Activated CD4-positive, alpha-beta T cell treated with anti-CD3 and anti-CD28 coated beads, Interleukin-2, amount 50 U/mL, for 1 hour (primary cell): ENCODE data around the gene GDAP2.

ENCODE experiments used
- DNase-seq: peaks from one replicate; pipeline ENCODE4 v3.0.0-alpha.2; 2020

Gene GDAP2

DNA sequence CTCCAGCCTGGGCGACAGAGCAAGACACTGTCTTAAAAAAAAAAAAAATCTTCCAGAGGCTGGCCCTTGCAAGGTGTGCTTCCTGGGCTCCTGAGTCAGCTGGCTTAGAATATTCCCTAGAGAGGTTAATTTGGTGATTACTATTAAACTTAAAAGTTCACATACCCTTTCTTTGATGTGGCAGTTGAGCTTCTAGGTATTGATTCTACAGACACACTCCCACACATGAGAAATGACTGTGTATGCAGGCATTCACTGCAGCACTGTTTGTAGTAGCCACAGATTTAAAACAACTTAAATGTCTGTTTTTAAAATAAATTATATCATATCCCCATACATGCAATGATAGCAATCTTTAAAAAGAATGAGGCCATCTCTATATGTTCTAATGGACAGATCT, 93.4 kb downstream of the GDAP2 start:
- no peak for DNase-seq

GRCh38 chr1:117834416-117834815, 95.0 kb downstream of the GDAP2 start:
- no peak for DNase-seq

DNA sequence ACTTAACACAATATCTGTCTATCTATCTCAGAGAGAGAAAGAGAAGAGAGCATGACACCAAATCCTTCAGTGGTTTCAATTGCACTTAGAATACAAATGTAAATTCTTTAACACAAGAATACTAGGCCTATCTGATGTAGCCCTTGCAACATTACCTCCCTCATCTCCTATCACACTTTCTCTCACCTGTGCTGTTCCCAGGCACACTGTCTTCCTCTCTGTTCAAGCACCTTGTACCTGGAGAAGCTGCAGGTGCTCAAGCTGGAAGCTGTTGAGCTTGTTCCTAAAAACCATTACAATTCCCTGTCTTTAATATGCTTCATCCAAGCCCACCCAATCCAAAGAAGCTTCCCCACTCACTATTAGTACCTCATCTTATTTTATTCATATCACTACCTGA, 97.0 kb downstream of the GDAP2 start:
- DNase-seq, result no peak

- no peak for DNase-seq
Observed at GRCh38 chr1:117830222-117830621, 99.2 kb downstream of the GDAP2 start.

- no peak for DNase-seq
Observed at GRCh38 chr1:117828201-117828600, 101.2 kb downstream of the GDAP2 start.

DNA sequence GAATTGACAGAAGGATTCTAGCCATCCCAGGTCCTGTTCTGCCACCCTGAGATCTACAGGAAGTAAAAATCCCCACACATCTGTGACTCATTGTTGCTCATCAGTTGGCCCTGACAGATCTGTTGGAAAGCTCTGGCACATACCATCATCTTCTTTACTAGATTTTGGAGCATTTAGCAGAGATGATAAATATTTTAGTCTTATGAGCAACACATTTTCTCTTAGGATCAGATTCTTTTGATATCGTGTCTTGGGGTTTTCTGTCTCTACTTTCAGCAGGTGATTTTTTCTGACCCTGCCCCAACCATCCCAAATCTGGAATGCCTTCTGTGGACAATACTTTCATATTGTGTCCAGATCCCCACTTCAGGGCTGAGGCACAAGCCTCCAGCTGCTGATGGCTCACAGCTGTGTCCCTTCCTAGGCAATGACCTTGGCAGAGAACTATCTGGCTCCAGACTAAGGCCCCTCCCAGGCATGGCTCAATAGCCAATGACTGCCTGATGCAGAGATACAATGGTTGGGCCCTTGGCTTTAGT, 102.8 kb downstream of the GDAP2 start:
- no peak for DNase-seq

GRCh38 chr1:117826119-117826518, 103.3 kb downstream of the GDAP2 start:
- no peak for DNase-seq

DNA sequence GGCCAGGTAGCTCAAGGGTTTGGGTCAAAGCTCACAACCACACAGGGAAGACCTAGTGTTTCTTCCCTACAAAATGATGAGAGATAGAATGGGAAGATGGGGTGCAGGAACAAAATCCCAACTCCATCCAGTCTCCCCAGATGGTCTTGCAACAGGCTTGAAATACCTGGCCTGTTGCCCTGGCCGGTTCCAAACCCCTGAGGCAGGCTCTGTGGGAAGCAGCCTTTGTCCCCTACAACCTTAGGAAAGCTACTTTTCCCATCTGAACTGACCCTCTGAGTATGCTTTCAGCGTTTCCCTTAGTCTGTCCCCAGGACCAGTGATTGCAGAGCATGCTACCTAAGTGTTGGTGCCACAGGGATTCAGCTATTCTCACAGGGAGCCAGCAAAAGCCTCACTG, 104.0 kb downstream of the GDAP2 start:
- no peak for DNase-seq

DNA sequence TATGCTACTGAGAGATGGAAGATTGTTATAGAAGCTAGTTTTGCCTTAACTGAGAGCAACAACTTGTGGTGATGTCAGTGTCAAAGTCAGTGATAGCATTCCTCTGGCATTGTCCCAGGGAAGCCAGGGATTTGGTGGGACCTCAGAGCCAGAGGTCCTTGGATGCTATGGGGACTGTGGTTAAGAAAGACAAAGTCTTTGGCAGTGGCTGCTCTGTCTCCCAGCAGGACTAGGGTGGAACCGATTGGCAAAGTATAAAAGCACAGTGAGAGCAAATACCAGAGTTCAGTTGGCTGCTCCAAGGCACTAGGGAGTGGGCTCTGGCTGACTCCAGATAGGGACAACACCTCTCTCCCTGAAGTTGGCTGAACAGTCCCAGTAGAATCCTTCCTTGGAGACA, 104.8 kb downstream of the GDAP2 start:
- no peak for DNase-seq

DNA sequence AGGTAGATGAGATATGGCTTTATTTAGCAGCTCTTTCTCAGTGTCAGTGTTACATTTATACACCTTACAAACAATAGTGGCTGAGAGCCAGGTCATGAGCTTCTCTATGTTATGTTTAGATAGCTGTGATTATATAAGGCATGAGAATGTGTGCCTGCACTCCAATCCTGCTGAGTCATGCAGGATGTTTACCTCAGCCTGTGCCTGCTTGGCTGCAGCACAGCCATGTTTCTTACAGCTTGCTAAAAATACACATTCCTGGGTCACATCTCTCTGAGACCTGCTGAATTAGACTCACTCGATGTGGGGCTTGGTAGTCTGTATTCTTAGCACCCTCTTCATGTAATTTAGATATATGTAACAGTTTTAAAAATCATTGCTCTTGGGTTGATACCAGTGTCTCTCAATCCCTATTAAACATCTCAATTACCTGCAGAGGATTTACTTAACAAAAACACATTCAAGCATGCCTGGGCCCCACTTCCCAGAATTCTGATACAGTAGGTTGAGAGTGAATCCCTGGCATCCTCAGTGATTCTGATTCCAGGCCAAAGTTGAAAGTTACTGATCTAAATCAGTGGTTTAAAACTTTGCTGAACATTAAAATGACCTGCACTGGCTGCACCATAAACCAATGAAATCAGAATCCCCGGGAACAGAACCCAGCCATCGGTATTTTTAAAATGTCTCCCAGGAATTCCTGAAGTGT, 107.5 kb downstream of the GDAP2 start:
- no peak for DNase-seq

DNA sequence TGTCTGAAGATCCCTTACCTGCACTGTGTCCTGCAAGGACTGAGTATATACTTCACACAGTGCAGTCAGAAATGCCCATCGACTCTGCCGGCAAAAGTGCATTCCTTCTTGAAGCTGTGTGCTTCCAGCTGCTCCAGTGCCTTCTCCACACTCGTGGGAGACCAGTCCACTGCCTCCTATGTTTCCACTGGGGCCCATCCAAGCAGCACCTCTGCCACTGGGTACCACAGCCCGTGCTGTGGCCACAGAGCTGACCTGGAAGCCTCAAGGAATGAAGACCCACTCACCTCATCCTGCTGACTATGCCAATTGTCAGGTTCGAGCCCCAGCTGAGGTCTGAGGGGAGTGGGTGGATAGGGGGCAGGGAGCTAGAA, 108.1 kb downstream of the GDAP2 start:
- DNase-seq, result no peak

- DNase-seq, result no peak
Observed at GRCh38 chr1:117820694-117821381, 108.6 kb downstream of the GDAP2 start.

GRCh38 chr1:117820096-117820495, 109.3 kb downstream of the GDAP2 start:
- DNase-seq, result no peak

DNA sequence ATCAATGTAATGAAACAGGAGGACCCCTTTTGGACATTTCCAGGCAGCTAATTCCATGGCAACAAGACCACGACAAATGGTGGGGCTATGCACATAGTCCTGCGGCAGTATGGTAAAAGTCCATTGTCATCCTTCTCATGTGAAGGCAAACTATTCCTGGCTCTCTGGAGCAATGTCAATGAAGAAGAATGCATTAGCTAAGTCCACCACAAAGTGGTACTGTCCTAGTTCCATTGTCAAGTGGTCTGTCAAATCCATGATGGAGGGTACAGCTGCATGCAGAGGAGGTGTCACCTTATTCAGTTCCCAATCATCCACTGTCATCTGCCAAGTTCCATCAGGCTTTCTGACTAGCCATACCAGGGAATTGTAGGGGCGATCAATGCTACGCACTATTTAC, 110.1 kb downstream of the GDAP2 start:
- DNase-seq, result no peak

- DNase-seq, result no peak
Observed at GRCh38 chr1:117818456-117818855, 111.0 kb downstream of the GDAP2 start.

GRCh38 chr1:117817629-117818028, 111.8 kb downstream of the GDAP2 start:
- DNase-seq, result no peak

DNA sequence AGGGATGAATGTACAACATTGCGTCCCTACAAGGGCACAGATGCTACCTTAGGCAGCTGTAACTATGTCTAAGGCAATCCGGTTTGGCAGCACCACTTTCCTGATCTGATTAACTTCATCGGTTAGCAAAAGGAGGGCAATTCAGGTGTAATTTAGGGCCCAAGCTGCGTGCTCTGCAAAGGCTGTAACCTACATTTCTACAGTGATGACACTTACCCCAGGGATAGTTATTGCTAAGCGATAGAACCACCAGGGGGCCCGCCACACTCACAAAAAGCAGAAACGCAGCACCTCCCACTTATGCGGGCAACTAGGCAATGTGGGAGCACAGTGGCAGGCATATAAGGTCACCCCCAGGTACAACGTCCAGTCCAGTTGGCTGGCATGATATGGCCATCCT, 113.5 kb downstream of the GDAP2 start:
- DNase-seq, result no peak

DNA sequence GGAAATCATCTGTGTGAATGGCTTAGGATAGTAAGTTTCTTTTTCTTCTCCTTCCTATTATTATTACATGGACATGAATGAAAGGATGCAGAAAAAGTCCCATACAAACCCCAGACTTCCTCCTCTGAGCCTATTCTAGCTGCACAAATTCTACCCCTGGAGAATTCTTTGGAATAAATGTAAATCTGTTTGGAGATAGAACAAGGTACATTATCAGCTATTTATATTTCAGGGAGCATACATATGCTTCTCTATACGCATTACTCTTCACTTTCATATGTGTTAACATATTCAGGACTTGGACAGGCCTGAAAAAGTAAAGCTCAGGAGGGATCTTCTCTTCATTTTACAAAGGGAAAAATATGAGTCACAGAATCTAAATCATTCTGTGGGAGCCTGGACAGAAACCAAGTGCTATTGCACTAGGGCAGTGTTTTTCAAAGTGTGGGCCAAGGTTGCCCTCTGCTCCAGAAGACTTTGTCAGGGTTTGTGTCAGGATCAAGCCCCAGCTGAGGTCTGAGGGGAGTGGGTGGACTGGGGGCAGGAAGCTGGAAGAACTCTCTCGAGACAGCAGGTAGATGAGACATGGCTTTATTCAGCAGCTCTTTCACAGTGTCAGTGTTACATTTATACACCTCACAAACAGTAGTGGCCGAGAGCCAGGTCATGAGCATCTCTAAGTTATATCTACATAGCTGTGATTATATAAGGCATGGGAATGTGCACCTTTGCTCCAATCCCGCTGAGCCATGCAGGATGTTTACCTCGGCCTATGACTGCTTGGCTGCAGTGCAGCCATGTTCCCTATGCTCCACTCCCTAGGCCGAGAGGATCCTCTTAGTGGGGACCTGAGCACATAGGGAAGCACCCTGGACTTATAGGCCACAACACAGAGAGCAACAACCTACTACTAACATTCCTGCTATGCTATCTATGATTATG, 114.3 kb downstream of the GDAP2 start:
- DNase-seq, result no peak
